Activated CD4-positive, CD25-positive, alpha-beta regulatory T cell treated with anti-CD3 and anti-CD28 coated beads, Interleukin-2, amount 50 U/mL, for 72 hours (primary cell): ENCODE data around the gene HTT.
"Not testable (repeated sequence)": the region's sequence is repeated elsewhere in the genome, so short reads cannot be mapped to it uniquely, and the experiment has no call there.

Experiments used
- DNase-seq: peaks from one replicate; pipeline ENCODE4 v3.0.0; 2021

Gene HTT

DNA sequence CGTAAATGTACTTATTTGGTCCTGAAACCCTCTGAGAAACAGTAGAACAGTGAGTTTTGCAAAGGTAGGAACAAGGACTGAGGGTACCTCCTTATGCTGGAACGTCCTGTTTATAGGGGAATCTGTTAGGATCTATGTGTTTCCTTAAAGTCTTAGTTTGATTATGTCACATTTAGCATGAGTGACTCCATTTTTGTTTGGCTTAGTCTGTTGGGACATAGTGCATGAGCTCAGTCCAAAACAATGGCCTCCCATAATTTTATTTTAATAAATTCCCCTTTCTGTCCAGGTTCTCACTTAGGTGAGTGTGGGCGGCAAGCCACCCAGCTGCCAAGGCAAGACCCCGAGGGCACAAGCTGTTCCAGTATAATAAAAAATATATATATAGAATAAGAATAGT lies 27.9 kb upstream of the HTT start:
- no peak for DNase-seq

DNA sequence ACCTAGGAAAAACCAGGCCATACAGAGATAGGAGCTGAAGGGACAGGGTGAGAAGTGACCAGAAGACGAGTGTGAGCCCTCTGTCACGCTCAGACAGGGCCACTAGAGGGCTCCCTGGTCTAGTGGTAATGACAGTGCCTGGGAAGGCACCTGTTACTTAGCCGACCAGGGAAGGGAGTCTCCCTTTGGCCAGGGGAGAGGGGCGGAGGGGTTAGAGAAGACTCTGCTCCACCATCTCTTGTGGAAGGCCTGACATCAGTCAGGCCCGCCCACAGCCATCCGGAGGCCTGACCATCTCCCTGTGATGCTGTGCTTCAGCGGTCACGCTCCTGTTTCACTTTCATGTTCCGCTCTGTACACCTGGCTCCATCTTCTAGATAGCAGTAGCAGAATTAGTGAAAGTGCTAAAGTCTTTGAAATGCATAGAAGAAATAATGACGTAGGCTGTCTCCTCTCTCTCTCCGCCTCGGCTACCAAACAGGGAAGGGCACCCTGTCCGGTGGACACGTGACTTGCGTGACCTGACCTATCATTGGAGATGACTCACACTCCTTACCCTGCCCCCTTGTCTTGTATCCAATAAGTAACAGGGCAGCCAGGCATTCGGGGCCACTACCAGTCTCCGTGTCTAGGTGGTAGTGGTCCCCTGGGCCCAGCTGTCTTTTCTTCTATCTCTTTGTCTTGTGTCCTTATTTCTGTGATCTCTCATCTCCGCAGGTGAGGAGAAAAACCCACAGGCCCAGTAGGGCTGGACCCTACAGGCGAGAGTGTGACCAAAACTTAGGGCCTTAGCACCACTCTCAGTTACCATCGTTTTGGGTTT lies 26.8 kb upstream of the HTT start:
- DNase-seq, result peak; percentile 78

DNA sequence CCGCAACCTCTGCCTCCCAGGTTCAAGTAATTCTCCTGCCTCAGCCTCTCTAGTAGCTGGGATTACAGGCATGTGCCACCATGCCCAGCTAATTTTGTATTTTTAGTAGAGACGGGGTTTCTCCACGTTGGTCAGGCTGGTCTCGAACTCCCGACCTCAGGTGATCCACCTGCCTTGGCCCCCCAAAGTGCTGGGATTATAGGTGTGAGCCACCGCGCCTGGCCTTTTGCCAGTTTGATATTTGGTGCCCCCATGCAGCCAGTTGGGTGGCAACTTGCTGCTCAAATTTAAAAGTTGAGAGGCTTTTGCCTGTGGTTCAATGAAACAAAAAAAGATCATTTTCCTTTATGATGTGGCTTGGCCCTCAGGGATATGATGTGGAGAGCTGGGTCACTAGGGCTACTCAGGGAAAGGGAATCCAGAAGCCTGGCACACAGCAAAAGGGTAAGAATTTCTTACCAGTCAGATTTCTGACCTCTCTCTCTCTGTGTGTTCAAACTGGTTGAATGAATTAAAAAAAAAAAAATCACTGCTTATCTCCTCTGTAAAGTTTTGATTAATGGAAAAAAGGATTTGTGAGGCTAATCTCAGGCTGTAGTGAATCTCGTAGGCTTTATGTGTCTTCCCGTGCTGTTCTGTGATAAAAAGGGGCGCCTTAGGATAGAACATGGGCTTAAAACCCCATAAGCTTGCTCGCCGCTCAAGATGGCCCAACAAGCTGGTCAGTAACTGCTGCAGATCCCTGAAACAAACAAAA lies 23.2 kb upstream of the HTT start:
- DNase-seq, result not testable (repeated sequence)

DNA sequence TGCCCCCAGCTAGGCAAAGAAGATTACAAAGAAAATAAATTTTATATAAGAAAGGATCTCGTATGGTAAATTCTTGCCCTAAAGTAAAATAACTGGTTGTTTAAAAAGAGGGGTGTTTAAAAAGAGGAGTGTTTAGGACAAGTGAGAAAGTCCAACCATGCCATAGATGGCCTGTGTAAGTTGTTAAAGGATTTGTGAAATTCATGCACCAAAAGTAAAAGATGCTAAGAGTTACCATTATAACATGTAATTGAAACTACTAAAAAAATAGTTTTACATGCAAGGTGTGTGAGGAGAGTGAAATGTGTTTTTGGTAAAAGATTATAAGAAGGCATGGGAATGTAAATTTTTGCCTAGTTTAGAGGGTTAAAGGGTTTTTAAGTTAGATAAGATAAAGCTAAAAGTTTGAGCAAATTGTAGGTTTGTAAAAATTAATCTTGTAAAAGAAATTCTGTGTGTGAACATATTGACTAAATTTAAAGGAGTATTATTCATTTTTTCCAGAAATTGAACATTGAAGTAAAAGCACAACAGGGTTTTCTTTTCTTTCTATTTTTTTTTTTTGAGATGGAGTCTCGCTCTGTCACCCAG lies 20.2 kb upstream of the HTT start:
- DNase-seq, result no peak

DNA sequence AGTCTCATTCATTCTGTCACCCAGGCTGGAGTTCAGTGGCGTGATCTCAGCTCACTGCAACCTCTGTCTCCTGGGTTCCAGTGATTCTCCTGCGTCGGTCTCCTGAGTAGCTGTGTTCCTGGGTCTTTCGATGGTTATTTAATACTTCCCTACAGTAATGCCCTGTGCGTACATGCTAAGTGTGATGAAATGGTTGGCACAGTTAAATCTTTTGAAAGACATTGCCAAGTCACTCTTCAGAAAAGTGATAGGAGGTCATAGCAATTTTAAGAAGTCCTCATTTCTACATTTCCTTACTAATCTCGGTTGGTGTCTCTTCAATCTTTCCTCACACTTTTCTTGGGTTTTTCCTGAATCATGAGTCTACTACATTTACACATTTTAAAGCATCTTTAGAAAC lies 14.5 kb upstream of the HTT start:
- no peak for DNase-seq

DNA sequence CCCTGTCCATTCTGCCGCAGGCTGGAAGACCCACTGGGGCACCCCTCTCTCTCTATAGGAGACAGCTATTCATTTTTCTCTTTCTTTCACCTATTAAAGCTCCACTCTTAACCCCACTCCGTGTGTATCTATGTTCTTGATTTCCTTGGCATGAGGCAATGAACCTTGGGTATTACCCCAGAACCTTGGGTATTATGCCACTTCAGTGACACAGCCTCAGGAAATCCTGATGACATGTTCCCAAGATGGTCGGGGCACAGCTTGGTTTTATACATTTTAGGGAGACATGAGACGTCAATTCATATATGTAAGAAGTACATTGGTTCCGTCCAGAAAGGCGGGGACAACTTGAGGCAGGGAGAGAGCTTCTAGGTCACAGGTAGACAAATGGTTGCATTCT lies 13.5 kb upstream of the HTT start:
- no peak for DNase-seq

DNA sequence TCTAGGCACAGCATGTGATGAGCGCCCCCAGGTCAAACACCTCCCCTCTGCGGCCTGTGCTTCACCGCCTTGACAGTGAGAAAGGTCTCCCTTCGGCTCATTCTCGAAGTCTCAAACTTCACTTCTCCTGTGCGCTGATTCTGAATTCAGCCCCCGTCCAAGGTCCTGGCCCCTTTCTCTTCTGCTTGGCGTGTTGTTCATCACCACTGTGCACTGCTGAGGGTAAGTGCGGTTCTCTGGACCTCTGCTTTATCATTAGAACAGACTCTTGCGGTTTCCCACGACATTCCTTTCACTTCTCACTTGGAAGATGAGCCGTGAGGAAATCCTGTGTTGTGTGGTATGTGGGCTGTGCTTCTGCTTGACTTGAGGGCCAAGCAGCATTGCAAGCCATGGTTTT lies 12.0 kb upstream of the HTT start:
- DNase-seq, result no peak

DNA sequence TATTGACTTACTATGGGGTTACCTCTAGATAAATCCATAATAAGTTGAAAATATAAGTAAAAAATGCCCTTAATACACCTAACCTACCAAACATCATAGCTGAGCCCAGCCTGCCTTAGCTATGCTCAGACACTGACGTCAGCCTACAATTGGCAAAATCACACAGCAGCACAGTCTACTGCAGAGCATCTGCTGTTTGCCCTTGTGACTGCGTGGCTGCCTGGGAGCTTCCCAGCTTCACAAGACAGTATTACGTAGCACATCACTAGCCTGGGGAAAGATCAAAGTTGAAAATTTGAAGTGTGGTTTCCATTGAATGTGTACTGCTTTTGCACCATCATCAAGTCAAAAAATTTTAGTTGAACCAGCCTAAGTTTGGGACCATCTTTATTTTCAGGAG lies 8.9 kb upstream of the HTT start:
- DNase-seq, result no peak

DNA sequence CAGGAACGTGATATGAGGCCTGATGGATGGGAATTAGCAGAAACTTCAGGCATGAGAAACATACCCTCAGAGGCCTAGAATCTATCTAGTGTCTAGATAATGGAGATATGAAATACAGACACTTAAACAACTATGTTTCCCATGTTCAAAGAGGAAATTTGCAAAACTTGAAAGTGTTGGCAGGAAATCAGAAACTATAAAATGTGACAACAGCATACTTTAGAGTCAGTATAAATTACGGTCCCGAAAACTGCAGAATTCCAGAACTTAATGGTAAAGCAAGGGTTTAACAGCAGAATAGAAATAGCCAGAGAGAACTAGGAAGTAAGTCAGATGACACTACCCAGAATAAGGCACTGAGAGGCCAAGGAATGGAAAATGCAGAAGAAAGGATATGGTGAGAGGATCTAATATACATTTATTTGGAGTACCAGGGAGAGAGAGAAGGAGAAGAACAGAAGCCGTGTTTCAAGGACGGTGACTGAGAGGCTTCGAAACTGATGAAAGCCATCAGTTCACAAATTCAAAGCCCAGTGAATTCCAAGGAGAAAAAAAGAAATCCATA lies 7.6 kb upstream of the HTT start:
- DNase-seq, result no peak

DNA sequence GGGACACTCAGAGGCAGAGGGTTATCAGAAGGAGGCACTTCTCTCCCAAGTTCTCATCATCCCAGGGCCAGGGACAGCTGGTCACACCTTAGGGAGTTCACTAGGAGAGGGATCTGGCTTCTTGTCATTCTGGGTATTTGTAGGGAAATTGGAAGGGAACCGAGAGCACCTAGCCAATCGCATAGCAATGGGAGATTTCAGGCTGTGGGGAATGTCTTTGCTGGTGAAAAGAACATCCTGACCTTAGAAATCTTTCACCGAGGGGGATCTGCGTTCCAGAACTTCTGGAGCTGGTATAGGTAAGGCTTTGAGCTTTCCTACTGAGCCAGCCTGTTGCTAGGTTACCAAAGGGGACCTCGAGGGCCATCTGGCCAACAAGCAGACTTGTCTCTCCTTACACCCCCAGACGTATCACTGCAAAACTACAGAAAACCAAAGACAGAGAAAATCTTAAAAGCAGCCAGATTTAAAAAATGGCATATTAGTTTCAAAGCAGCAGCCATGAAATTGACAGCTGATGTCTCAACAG lies 6.9 kb upstream of the HTT start:
- DNase-seq, result no peak

DNA sequence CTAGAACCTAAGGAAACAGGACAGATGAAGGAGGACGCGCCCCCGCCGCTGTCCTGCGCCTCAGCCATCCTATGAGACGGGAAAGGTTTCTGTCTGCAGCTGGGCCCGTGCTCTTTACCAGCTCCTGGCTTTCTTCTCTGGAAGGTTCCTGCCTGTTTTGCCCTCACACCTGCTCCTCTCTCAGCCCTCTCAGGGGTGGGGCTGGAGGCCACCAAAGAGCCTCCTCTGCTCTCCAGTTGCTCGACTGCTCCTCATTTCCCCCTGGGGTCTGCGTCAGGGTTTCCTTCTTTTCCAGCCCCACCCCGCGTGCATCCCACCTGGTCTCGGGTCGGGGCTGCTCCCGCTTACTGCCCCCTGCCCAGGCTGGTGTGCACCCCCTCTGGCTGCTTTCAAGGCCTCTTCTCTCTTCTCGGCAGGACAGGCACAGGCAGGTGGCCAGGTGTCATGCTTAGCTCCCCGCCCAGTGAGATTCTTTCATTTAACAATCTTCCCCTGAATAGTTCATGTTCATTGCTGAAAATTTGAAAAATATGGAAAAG lies 4.8 kb upstream of the HTT start:
- no peak for DNase-seq

DNA sequence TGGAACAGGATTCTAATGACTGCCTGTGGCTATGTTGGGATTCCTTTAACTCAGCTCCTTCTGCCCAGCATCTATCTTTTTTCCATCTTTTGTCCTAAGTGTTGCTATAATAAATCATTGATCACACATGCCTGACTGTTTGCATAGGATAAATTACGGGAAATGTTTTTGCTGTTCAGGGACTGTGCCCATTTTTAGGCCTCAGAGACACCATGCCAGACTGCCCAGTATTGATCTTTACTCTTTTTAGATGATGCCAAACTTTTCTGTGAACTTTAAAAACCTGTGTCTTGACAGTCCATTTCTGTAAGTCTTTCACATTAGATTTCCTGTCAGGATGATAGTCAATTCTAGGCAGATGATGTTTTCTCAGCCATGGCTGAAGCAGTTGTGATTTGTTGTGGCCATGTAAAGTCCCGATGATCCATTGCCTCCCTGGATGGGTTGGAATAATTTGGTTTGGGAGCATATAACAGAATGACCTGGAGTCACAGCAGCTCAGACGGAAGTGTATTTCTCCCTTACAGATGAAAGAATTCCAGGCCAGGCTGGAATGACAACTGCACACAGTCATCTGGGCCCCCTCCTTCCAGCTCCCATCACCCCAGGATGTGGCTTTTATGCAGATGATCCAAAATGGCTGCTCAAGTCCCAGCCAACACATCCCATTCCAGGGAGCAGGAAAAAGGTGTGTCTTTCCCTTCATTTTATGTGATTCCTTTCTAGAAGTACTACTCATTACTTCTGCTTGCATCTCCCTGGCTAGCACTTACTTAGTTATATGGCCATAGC lies 3.6 kb upstream of the HTT start:
- DNase-seq, result no peak

DNA sequence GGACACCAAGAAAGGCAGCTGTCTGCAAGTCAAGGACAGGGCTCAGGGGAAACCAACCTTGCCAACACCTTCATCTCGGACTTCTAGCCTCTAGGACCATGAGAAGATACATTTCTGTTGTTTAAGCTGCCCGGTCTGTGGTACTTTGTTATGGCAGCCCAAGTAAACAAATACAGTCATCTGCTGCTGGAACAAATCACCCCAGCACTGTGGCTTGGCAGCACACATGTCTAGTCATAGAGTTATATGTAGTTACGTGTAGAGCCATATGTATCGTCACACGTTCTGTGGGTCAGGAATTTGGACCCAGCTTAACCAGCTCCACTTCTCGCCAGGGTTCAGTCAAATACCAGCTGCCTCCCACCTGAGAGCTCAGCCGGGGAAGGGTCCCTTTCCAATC lies 2.7 kb upstream of the HTT start:
- DNase-seq, result no peak

DNA sequence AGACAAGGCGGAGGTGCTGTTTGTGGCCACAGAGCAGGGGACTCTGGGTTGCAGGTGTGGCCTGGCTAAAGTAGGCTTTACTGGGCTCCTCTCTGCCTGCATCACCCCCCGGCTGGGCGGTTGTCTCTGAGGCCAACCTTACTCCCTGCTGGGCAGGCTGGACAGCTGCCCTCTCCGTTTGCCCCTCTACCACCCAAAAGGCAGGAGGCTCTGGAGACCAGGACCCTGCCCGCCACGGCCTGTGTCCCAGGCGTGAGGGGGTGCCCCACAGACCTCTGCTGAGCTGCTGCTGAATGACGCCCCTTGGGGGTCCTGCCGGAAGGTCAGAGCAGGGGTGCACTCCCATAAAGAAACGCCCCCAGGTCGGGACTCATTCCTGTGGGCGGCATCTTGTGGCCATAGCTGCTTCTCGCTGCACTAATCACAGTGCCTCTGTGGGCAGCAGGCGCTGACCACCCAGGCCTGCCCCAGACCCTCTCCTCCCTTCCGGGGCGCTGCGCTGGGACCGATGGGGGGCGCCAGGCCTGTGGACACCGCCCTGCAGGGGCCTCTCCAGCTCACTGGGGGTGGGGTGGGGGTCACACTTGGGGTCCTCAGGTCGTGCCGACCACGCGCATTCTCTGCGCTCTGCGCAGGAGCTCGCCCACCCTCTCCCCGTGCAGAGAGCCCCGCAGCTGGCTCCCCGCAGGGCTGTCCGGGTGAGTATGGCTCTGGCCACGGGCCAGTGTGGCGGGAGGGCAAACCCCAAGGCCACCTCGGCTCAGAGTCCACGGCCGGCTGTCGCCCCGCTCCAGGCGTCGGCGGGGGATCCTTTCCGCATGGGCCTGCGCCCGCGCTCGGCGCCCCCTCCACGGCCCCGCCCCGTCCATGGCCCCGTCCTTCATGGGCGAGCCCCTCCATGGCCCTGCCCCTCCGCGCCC lies 1.1 kb upstream of the HTT start:
- DNase-seq, result no peak

DNA sequence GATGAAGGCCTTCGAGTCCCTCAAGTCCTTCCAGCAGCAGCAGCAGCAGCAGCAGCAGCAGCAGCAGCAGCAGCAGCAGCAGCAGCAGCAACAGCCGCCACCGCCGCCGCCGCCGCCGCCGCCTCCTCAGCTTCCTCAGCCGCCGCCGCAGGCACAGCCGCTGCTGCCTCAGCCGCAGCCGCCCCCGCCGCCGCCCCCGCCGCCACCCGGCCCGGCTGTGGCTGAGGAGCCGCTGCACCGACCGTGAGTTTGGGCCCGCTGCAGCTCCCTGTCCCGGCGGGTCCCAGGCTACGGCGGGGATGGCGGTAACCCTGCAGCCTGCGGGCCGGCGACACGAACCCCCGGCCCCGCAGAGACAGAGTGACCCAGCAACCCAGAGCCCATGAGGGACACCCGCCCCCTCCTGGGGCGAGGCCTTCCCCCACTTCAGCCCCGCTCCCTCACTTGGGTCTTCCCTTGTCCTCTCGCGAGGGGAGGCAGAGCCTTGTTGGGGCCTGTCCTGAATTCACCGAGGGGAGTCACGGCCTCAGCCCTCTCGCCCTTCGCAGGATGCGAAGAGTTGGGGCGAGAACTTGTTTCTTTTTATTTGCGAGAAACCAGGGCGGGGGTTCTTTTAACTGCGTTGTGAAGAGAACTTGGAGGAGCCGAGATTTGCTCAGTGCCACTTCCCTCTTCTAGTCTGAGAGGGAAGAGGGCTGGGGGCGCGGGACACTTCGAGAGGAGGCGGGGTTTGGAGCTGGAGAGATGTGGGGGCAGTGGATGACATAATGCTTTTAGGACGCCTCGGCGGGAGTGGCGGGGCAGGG lies 568 bp downstream of the HTT start:
- DNase-seq, result peak; percentile 51

DNA sequence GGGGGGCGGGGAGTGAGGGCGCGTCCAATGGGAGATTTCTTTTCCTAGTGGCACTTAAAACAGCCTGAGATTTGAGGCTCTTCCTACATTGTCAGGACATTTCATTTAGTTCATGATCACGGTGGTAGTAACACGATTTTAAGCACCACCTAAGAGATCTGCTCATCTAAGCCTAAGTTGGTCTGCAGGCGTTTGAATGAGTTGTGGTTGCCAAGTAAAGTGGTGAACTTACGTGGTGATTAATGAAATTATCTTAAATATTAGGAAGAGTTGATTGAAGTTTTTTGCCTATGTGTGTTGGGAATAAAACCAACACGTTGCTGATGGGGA lies 1.1 kb downstream of the HTT start:
- DNase-seq, result no peak

DNA sequence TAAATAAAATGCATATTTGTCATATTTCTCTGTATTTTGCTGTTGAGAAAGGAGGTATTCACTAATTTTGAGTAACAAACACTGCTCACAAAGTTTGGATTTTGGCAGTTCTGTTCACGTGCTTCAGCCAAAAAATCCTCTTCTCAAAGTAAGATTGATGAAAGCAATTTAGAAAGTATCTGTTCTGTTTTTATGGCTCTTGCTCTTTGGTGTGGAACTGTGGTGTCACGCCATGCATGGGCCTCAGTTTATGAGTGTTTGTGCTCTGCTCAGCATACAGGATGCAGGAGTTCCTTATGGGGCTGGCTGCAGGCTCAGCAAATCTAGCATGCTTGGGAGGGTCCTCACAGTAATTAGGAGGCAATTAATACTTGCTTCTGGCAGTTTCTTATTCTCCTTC lies 3.3 kb downstream of the HTT start:
- DNase-seq, result no peak

DNA sequence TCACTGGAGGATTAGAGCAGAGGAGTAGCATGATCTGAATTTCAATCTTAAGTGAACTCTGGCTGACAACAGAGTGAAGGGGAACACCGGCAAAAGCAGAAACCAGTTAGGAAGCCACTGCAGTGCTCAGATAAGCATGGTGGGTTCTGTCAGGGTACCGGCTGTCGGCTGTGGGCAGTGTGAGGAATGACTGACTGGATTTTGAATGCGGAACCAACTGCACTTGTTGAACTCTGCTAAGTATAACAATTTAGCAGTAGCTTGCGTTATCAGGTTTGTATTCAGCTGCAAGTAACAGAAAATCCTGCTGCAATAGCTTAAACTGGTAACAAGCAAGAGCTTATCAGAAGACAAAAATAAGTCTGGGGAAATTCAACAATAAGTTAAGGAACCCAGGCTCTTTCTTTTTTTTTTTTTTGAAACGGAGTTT lies 5.2 kb downstream of the HTT start:
- no peak for DNase-seq

DNA sequence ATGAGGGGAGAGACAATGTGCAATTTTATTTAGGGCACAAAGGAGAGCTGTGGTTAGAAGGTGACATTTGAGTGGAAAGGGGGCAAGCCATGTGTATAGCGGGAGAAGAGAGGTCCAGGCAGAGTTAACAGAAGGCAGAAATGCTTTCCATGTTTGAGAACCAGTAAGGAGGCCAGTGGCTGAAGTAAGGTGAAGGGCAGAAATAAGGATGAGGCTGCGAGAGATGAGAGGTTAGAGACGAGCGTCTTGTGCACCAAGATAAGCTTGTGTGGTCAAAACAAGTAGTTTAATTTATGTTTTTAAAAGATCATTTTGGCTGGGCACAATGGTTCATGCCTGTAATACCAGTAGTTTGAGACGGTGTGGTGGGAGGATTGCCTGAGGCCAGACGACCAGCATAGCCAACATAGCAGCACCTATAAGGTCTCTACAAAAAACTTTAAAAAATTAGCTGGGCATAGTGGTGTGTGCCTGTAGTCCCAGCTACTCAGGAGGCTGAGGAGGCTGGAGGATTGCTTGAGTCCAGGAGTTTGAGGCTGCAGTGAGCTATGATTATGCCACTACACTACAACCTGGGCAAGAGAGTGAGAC lies 8.5 kb downstream of the HTT start:
- DNase-seq, result no peak

DNA sequence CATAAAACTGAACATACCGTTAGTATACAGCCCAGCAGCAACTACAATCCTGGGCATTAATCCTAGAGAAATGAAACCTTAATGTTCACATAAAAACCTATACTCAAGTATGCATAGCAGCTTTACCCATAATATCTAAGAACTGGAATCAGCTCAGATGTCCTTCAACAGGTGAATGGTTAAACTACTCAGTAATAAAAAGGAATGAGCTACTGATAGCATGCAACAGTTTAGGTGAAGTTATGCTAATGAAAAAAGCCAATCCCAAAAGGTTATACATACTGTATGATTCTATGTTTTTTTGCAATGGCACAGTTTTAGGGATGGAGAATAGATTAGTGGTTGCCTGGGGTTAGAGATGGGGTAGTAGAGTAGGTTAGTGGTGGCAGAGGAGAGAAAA lies 9.3 kb downstream of the HTT start:
- no peak for DNase-seq
